GM12891 (cell line): ENCODE results near the gene JUND.

Source experiments
- DNase-seq: peaks from one replicate; pipeline ENCODE4 v3.0.0; 2011; ENCODE audit warnings: low spot score; ENCODE audit not compliant: insufficient read length
- FAIRE-seq: peaks from 2 replicates; lab custom pipeline; 2011; peaks lifted over from hg19 to GRCh38; lab: Jason Lieb, UNC
- PAX5 ChIP-seq: IDR thresholded peaks from 2 replicates; pipeline ENCODE4 v1.6.1; 2011; ENCODE audit warnings: low read length, moderate library complexity, mild to moderate bottlenecking; ENCODE audit not compliant: insufficient read depth, severe bottlenecking
- POLR2A ChIP-seq: IDR thresholded peaks from 2 replicates; pipeline ENCODE4 v1.6.1; 2011; ENCODE audit warnings: low read depth, low read length, control low read depth
- POLR2AphosphoS5 ChIP-seq: IDR thresholded peaks from 2 replicates; pipeline ENCODE4 v1.6.1; 2011; ENCODE audit warnings: low read depth, low read length, control low read depth
- POU2F2 ChIP-seq: IDR thresholded peaks from 2 replicates; pipeline ENCODE4 v1.6.1; 2011; ENCODE audit warnings: low read depth, mild to moderate bottlenecking, control low read depth, low read length, moderate library complexity
- SPI1 ChIP-seq: IDR thresholded peaks from 2 replicates; pipeline ENCODE4 v1.6.1; 2011; ENCODE audit warnings: low read depth, low read length, control low read depth
- TAF1 ChIP-seq: IDR thresholded peaks from 2 replicates; pipeline ENCODE4 v1.6.1; 2011; ENCODE audit warnings: low read depth, low read length, control low read depth

The JUND gene

DNA sequence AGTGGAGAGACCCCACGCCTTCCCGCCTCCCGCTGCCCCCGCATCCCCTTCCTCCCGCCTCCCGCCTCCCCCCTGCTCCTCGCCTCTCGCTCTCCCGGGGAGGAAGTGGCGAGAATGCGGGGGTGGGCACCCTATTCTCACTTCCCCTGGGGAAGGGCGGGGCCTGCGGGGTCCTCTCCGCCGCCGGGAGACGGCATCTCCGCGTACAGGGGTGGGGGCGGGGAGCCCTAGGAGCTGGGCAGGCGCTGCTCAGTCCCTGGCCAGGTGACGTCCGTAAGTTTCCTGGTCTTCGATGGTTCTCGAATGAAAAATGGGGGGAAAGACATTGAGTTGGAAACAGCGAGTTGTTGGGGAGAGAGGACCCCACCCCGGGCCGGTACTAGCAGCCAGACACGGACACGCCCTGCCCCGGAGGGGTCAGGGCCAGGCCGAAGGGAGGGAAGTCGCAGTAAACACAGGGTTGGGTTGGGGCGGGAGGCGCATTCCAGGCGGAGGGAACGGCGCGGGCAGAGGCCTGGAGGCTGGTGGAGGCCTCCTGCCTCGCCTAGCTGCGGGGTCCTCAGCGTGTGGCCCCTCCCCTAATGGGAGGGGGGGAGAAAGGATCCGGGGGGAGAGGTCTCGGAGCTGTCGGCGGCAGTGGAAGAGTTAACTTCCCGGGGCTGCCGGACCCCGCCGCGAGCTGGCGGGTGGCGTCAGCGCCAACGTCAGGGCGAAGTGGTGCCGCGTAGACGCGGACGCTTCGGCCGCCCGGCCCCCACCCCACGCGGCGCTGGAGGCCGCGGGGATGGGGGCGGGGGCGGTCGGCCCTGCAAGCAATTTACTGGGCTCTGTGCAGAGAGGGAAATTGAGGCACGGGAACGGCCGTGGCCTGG, 10.4 kb upstream of the JUND start:
- peak; percentile 96 for FAIRE-seq

DNA sequence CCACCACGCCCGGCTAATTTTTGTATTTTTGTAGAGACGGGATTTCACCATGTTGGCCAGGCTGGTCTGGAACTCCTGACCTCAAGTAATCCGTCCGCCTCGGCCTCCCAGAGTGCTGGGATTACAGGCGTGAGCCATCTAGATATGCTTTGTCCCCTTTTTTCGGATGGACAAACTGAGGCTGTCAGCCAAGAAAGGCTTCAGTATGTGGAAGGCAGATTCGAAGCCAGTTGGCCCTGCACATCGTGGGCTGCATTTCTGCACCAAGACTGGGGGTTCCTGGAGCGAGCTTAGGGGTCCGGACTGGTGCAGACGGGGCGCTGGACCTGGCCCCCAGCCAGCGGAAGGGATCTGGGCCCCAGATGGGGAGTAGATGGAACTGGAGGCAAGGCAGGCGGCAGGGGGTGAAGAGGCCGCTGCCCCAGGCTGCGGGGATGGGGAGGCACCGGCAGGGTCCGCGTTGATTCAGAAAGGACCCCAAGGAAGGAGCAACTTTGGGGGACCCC, 9.7 kb upstream of the JUND start:
- FAIRE-seq (peak; percentile 28), DNase-seq (no peak)
- TF ChIP-seq POLR2AphosphoS5 (no peak), TAF1 (no peak)

More for the DNA sequence above, 10.4 kb upstream of the JUND start:
- peak; percentile 90 for DNase-seq
- TF ChIP-seq POLR2A: peak; percentile 28
- peak; percentile 66; the same call in 1 of the 2 replicates for TF ChIP-seq TAF1
- TF ChIP-seq SPI1: peak; percentile 97
- 0 out of 2 replicates have a peak, but pooled peaks have one; percentile 47 for TF ChIP-seq POU2F2
- TF ChIP-seq POLR2AphosphoS5: no peak
- no peak for TF ChIP-seq PAX5

DNA sequence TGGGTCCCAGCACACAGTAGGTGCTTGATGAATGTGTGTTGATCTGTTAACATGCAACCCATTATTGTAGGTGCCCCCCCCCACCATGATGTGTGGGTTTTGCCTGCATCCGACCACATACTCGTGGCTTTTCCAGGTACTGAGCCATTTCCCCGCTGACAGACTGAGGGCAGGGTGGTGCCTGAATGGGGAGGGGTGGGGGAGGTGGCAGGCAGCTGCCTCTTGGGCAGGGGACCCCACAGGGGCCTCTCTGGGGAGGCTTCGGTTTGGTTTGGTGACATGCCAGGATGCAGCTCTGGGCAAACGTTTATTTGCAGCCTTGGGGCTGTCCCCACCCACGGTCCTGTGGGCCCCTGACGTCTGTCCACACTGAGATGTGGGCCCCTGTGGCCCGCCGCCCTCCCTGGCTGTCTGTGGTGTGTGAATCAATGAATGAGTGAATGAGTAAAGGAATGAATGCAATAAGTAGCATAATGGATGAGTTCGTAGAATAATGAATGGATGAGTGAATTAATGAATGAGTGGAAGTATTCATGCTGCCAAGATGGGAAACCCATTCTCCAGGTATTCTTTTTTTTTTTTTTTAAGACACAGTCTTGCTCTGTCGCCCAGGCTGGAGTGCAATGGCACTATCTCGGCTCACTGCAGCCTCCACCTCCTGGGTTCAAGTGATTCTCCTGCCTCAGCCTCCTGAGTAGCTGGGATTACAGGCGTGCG, 9.0 kb upstream of the JUND start:
- no peak for TF ChIP-seq POLR2AphosphoS5
- peak; percentile 81 for TF ChIP-seq POU2F2
- DNase-seq (no peak), FAIRE-seq (peak; percentile 64)

DNA sequence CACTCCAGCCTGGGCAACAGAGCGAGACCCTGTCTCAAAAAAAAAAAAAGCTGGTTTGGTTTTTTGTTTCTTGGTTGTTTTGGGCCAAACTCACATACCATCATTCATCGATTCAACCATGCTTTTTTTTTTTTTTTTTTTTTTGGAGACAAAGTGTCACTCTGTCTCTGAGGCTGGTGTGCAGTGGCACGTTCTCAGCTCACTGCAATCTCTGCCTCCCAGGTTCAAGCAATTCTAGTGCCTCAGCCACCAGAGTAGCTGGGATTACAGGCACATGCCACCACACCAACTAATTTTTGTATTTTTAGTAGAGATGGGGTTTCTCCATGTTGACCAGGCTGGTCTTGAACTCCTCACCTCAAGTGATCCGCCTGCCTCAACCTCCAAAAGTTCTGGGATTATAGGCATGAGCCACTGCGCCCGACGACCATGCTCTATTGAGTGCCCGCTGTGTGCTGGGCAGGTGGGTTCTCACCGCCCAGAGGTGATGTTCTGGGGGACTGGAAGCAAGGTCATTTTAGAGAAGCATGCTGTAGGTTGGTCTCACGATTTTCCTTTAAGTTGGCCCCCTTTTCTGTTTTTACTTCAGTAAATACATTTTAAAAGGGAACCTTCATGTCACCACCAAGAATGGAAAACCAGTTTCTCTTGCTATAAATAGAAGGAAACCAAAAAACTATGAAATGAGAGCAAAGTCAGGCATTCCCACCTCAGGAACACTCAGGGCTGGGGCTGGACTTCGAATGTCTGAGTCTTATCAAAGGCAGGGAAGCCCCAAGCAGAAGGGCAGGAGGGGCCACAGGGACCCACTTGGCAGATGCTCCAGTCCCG, 8.3 kb upstream of the JUND start:
- DNase-seq (no peak), FAIRE-seq (no peak)
- no peak for TF ChIP-seq POU2F2
- TF ChIP-seq TAF1: no peak
- TF ChIP-seq POLR2AphosphoS5: no peak
- TF ChIP-seq POLR2A: no peak
- TF ChIP-seq PAX5: no peak
- no peak for TF ChIP-seq SPI1

DNA sequence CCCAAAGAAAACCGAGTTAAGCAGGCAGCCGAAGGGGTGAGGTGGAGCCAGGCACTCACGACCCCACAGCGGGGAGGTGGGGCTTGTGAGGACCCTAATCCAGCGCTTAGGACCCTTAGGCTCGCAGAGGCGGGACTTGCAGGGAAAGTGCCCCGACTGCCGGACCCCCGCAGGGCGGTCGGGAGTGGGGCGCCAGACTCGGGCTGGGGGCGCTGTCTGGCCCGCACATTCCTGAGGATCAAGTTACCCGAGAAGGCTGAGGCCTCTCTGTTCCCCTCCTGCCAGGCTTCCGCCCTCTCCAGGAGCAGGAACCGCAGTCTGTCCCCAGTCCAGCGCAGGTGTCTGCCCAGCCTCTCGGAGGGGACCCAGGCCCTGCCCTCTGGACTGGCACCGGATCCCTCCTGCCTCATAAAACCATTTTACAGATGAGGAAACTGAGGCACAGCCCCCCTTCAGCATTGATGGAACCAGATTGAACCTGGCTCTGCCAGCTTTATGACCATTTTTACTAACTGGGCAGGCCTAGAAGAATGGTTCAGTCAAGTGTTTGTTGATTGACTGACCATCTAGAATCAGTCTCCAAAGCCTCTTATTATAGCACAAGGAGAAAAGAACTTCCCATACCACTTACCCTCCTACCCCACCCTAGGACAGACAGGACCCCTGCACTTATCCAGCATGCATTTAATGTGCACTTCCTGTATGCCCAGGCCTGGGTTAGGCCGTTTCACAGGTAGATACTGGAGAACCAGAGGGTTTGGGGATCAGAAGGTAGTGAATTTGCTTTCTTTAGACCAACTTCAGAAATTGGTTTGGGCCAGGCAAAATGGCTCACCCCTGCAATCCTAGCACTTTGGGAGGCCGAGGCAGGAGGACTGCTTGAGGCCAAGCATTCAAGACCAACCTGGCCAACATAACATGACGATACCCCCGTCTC, 6.7 kb upstream of the JUND start:
- DNase-seq (no peak), FAIRE-seq (no peak)
- TF ChIP-seq SPI1 (no peak), POLR2A (no peak), PAX5 (no peak), POLR2AphosphoS5 (no peak), POU2F2 (no peak), TAF1 (no peak)

DNA sequence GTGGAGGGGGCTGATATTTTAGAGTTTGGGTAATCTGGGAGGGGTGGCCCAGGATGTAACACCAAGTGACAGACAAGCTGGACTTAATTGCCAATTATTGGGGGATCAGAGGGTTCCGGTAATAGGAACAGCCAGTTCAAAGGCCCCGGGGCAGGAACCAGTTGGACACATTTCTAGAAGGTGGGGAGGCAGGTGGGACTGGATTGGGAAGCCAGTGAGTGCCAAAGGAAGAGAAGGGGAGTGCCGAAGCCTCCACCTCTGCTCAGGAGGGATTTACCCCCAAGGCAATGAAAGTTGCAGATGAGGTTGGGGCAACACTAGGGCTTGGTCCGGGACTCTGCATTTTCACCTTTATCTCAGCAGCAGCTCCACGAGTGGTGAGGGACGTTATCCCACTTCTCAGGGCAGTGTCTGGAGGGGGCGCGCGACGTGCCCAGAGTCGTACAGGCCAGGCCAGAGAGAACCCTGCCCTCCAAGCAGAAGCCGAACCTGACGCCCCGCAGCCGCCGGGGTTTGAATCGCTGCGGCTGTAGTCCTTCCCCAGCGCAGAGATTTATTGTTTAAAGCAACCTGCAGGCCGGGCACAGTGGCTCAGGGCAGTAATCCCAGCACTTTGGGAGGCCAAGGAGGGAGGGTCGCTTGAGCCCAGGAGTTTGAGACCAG, 5.7 kb upstream of the JUND start:
- TF ChIP-seq POU2F2 (no peak), TAF1 (no peak), SPI1 (no peak), POLR2AphosphoS5 (no peak), PAX5 (no peak), POLR2A (no peak)

DNA sequence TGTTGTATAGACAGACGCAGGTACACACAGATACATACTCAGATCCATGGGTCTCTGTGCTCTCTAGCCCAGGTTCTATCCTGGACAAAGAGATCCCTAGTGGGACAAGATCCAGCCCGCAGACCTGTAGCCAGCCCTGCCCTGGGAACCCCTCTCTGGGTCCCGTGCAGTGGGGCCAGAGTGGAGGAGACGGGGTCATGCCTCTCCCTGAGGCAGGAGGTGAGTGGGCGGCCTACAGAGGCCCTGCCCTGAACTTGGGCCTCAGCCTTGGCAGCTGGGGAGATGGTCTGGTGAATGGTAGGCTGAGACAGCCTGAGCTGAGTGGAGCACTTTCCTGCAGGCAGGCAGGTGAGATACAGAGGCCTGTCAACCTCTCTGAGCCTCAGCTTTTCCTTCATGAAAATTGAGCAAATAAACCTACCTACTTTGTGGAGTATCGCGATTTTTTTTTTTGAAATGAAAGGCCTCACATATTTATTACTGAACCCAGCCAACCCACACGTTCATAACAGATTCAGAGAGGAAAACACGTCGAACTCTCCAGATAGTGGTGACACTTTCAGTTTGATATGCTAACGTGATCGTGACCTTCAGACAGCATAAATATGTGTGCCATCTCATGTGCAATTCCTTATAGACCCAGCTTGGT, 3.4 kb upstream of the JUND start:
- no peak for TF ChIP-seq SPI1
- TF ChIP-seq POLR2AphosphoS5: no peak
- no peak for TF ChIP-seq TAF1
- FAIRE-seq (peak; percentile 64), DNase-seq (no peak)

More for the DNA sequence above, 5.7 kb upstream of the JUND start:
- DNase-seq: no peak
- FAIRE-seq: no peak

DNA sequence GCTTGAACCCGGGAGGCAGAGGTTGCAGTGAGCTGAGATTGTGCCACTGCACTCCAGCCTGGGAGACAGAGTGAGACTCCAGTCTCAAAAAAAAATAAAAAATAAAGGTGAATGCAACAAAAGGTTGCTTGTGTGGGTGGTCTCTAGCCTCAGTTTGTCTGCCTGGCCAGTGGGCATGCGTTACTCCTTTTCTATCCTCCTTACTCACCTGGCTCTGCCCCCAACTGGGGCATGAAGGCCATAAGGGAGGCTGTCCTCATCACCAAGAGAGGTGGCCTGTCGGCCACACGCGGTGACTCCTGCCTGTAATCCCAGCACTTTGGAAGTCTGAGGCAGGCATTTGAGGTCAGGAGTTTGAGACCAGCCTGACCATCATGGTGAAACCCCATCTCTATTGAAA, 1.9 kb upstream of the JUND start:
- DNase-seq (no peak), FAIRE-seq (no peak)
- TF ChIP-seq TAF1 (no peak), POLR2AphosphoS5 (no peak), POLR2A (no peak), PAX5 (no peak), SPI1 (no peak), POU2F2 (no peak)
